Mammary epithelial cell (primary cell): Measurements from ENCODE around the gene PANX2.

Experiments
- EZH2 ChIP-seq: IDR thresholded peaks from 2 replicates; pipeline ENCODE4 v1.6.1; 2012; ENCODE audit warnings: low read length, inconsistent platforms, borderline replicate concordance
- TF ChIP-seq, protein P1 (sequence below), 2 donors: IDR thresholded peaks in 1 of 2; conservative IDR thresholded peaks in 1 of 2; 2 replicates each; pipeline ENCODE4 v1.5.1; 2011 to 2012; ENCODE audit warnings: inconsistent platforms in 2 of 2, low read length in 2 of 2, mild to moderate bottlenecking in 2 of 2, control low read depth in 1 of 2, low read depth in 1 of 2; ENCODE audit not compliant: insufficient read depth in 1 of 2; ENCODE audit errors: extremely low read depth in 1 of 2

DNA sequence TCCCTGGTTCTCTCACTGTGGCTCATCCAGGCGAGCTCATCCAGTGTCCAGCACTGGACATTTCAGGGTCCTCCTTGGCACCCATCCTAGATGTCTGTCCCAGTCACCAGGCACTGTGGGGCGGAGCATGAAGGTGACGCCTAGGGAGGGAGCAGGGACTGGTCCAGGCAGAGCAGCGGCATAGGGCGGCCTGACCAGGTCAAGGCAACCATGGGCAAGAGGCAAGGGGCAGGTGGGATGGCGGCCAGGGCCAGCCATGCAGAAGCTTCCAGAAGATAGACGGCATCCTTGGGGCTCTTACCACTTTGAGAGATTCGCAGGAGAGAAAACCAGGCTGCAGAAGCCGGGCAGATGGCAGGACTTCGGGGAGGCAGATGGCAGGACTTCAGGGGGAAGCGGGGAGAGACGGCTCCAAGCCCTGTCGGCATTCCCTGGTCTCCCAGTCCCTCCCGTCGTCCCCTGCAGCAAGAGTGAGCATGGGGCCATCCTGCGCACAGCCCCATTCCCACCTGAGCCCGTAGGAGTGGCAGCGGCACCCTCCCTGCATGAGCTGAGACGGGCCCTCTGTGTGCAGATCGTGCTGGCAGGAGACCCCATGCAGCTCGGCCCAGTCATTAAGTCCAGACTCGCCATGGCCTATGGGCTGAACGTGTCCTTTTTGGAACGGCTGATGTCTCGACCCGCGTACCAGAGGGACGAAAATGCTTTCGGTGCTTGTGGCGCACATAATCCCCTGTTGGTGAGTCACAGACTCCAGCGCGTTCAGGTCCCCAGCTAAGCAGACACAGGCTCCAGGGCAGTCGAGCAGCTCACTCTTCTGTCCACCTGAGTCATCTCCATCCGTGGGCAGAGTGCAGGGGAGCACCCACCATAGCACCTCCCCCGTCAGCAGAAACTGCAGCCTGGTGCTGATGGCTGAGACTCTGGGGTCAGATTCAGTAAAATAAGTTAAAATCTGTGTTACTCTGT, 20.1 kb upstream of the PANX2 start:
- TF ChIP-seq, protein P1, sequence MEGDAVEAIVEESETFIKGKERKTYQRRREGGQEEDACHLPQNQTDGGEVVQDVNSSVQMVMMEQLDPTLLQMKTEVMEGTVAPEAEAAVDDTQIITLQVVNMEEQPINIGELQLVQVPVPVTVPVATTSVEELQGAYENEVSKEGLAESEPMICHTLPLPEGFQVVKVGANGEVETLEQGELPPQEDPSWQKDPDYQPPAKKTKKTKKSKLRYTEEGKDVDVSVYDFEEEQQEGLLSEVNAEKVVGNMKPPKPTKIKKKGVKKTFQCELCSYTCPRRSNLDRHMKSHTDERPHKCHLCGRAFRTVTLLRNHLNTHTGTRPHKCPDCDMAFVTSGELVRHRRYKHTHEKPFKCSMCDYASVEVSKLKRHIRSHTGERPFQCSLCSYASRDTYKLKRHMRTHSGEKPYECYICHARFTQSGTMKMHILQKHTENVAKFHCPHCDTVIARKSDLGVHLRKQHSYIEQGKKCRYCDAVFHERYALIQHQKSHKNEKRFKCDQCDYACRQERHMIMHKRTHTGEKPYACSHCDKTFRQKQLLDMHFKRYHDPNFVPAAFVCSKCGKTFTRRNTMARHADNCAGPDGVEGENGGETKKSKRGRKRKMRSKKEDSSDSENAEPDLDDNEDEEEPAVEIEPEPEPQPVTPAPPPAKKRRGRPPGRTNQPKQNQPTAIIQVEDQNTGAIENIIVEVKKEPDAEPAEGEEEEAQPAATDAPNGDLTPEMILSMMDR (conservative IDR thresholded peaks at IDR 0.05 in 1 of 2, IDR thresholded peaks at IDR 0.05 in 1 of 2; ENCODE audit: extremely low read depth in 1 of 2, insufficient read depth in 1 of 2, low read depth in 1 of 2, low read length in 2 of 2): no peak
- TF ChIP-seq EZH2: no peak
